Keratinocyte (primary cell): ENCODE measurements around the gene CDK15. TPM values are rescaled to one million over a fixed set of nuclear protein-coding genes. Genes with fewer than 3 reads are reported as not detected.

Source experiments
- DNase-seq: peaks from one replicate; pipeline ENCODE4 v3.0.0-alpha.2; 2011; ENCODE audit warnings: low read depth, missing footprints, low spot score
- FAIRE-seq: peaks from 2 replicates; lab custom pipeline; 2011; peaks lifted over from hg19 to GRCh38; lab: Jason Lieb, UNC
- H2AFZ ChIP-seq: 2 replicates; pipeline ENCODE4 v1.6.0; 2012; ENCODE audit warnings: low read length, control low read depth, inconsistent platforms; ENCODE audit not compliant: control insufficient read depth
- H3K27ac ChIP-seq: 2 replicates; pipeline ENCODE4 v1.5.1; 2011; ENCODE audit warnings: low read length; ENCODE audit not compliant: control insufficient read depth, insufficient read depth
- H3K27me3 ChIP-seq: 3 replicates; pipeline ENCODE4 v1.6.0; 2011; ENCODE audit warnings: low read length; ENCODE audit not compliant: control insufficient read depth, insufficient read depth; ENCODE audit errors: extremely low read depth
- H3K36me3 ChIP-seq, 2 experiments: 2 replicates in 1 of 2; 3 replicates in 1 of 2; pipeline ENCODE4 v1.5.1; 2011; ENCODE audit warnings: low read length in 2 of 2, mild to moderate bottlenecking in 1 of 2; ENCODE audit not compliant: control insufficient read depth in 2 of 2, insufficient read depth in 2 of 2; ENCODE audit errors: extremely low read depth in 1 of 2
- H3K4me1 ChIP-seq: 3 replicates; pipeline ENCODE4 v1.5.1; 2011; ENCODE audit warnings: low read length; ENCODE audit not compliant: control insufficient read depth, insufficient read depth; ENCODE audit errors: extremely low read depth
- H3K4me2 ChIP-seq: 3 replicates; pipeline ENCODE4 v1.6.0; 2011; ENCODE audit warnings: low read depth, low read length; ENCODE audit not compliant: control insufficient read depth, insufficient read depth; ENCODE audit errors: extremely low read depth
- H3K4me3 ChIP-seq, 3 experiments: fragments of 200-600 bp in 1 of 3; sonication (generic) in 1 of 3; 2 replicates in 2 of 3; 3 replicates in 1 of 3; pipeline ENCODE4 v1.5.1; 2011 to 2016; ENCODE audit warnings: low read length in 3 of 3, mild to moderate bottlenecking in 3 of 3, control low read depth in 2 of 3, inconsistent platforms in 1 of 3, low read depth in 1 of 3, mixed read lengths in 1 of 3, mixed run types in 1 of 3, moderate library complexity in 1 of 3; ENCODE audit not compliant: control insufficient read depth in 2 of 3, insufficient read depth in 2 of 3; ENCODE audit errors: extremely low read depth in 1 of 3
- H3K79me2 ChIP-seq: 2 replicates; pipeline ENCODE4 v1.6.0; 2012; ENCODE audit warnings: low read length; ENCODE audit not compliant: control insufficient read depth, insufficient read depth
- H3K9ac ChIP-seq: 3 replicates; pipeline ENCODE4 v1.6.0; 2011; ENCODE audit warnings: low read length; ENCODE audit not compliant: control insufficient read depth, insufficient read depth; ENCODE audit errors: extremely low read depth
- H3K9me1 ChIP-seq: 3 replicates; pipeline ENCODE4 v1.6.0; 2011; ENCODE audit warnings: low read length; ENCODE audit not compliant: control insufficient read depth, insufficient read depth; ENCODE audit errors: extremely low read depth
- H3K9me3 ChIP-seq: 2 replicates; pipeline ENCODE4 v1.5.1; 2012; ENCODE audit warnings: low read depth, low read length; ENCODE audit not compliant: control insufficient read depth
- H4K20me1 ChIP-seq: 3 replicates; pipeline ENCODE4 v1.6.0; 2011; ENCODE audit warnings: low read length; ENCODE audit not compliant: control insufficient read depth, insufficient read depth; ENCODE audit errors: extremely low read depth
- CTCF ChIP-seq, 3 experiments: IDR thresholded peaks in 1 of 3; conservative IDR thresholded peaks in 1 of 3; optimal IDR thresholded peaks in 1 of 3; 2 replicates in 2 of 3; 3 replicates in 1 of 3; pipeline versions ENCODE3 to v1.5.1; 2011; ENCODE audit warnings: low read length in 3 of 3, mild to moderate bottlenecking in 3 of 3, moderate library complexity in 2 of 3, control low read depth in 1 of 3, inconsistent platforms in 1 of 3; ENCODE audit not compliant: insufficient read depth in 2 of 3; ENCODE audit errors: extremely low read depth in 1 of 3
- EZH2 ChIP-seq: IDR thresholded peaks from one replicate; pipeline ENCODE4 v1.6.1; 2012; ENCODE audit warnings: inconsistent platforms, mild to moderate bottlenecking, low read length, moderate library complexity
- dilution Hi-C: fragments of 300-500 bp; cut with MboI; formaldehyde crosslinking; loops from one replicate; pipeline ENCODE4 v1.7.0; 2020; ENCODE audit warnings: low sequenced_read_pairs; ENCODE audit not compliant: extremely low pct_ligation_motif_present
- polyA plus RNA-seq, 5 experiments: library from polyadenylated mRNA; depleted of rRNA in 3 of 5; stranded (reverse) in 3 of 5; stranded (forward) in 1 of 5; unstranded in 1 of 5; fragments of >200 nt; gene quantifications; 1 replicate in 1 of 5; 2 replicates in 3 of 5; 3 replicates in 1 of 5; pipeline versions ENCODE4 v1.2.1 to v1.2.3, GENCODE V29; 2011 to 2012; ENCODE audit warnings: missing spikeins in 2 of 5, low read depth in 1 of 5, low replicate concordance in 1 of 5

The CDK15 gene
- polyA plus RNA-seq, 1 donor (not counting 4 experiments of a cell fraction or from before 2014, with no cell fraction given): 0.96 TPM

GRCh38 chr2:201936817-201937216, 130.5 kb downstream of the CDK15 start:
- no peaks in the 10 kb centered on the region for H4K20me1 ChIP-seq
- H3K27ac ChIP-seq: no peak overlapping the region
- H3K9me3 ChIP-seq: no peaks in the 10 kb centered on the region
- no peak for FAIRE-seq
- no peak overlapping the region for H3K4me2 ChIP-seq
- TF ChIP-seq CTCF (optimal IDR thresholded peaks at IDR 0.05 in 1 of 3, IDR thresholded peaks at IDR 0.05 in 1 of 3, conservative IDR thresholded peaks at IDR 0.05 in 1 of 3; ENCODE audit: extremely low read depth in 1 of 3, insufficient read depth in 2 of 3, low read length in 3 of 3): no peak
- TF ChIP-seq EZH2: no peak
- H3K4me3 ChIP-seq: no peak overlapping the region
- H3K9me1 ChIP-seq: no peaks in the 10 kb centered on the region
- no peaks in the 10 kb centered on the region for H3K79me2 ChIP-seq
- H3K36me3 ChIP-seq: no peaks in the 10 kb centered on the region
- no peak overlapping the region for H2AFZ ChIP-seq
- dilution Hi-C loops: no loop called here
- no peaks in the 10 kb centered on the region for H3K4me1 ChIP-seq
- DNase-seq: no peak
- H3K9ac ChIP-seq: no peak overlapping the region
- peaks cover 18% of the 10 kb centered on the region for H3K27me3 ChIP-seq

GRCh38 chr2:201937343-201937742, 131.0 kb downstream of the CDK15 start:
- Histone ChIP-seq H3K4me2 (no peak overlapping the region), H3K27me3 (peaks cover 18% of the 10 kb centered on the region), H2AFZ (no peak overlapping the region), H3K4me1 (no peaks in the 10 kb centered on the region), H3K36me3 (no peaks in the 10 kb centered on the region), H3K4me3 (no peak overlapping the region), H3K9ac (no peak overlapping the region), H3K79me2 (no peaks in the 10 kb centered on the region), H3K9me3 (no peaks in the 10 kb centered on the region), H3K27ac (no peak overlapping the region), H3K9me1 (no peaks in the 10 kb centered on the region), H4K20me1 (no peaks in the 10 kb centered on the region)
- dilution Hi-C loops: no loop called here
- no peak for FAIRE-seq
- TF ChIP-seq CTCF (optimal IDR thresholded peaks at IDR 0.05 in 1 of 3, IDR thresholded peaks at IDR 0.05 in 1 of 3, conservative IDR thresholded peaks at IDR 0.05 in 1 of 3; ENCODE audit: extremely low read depth in 1 of 3, insufficient read depth in 2 of 3, low read length in 3 of 3) (no peak), EZH2 (no peak)
- no peak for DNase-seq
